G401.6 (cell line): ENCODE results near the gene TEF.
"Not testable (repeated sequence)": the region's sequence is repeated elsewhere in the genome, so short reads cannot be mapped to it uniquely, and the experiment has no call there.

Experiments
- FAIRE-seq: peaks from 2 replicates; lab custom pipeline; 2012; peaks lifted over from hg19 to GRCh38; lab: Jason Lieb, UNC

TEF gene

DNA sequence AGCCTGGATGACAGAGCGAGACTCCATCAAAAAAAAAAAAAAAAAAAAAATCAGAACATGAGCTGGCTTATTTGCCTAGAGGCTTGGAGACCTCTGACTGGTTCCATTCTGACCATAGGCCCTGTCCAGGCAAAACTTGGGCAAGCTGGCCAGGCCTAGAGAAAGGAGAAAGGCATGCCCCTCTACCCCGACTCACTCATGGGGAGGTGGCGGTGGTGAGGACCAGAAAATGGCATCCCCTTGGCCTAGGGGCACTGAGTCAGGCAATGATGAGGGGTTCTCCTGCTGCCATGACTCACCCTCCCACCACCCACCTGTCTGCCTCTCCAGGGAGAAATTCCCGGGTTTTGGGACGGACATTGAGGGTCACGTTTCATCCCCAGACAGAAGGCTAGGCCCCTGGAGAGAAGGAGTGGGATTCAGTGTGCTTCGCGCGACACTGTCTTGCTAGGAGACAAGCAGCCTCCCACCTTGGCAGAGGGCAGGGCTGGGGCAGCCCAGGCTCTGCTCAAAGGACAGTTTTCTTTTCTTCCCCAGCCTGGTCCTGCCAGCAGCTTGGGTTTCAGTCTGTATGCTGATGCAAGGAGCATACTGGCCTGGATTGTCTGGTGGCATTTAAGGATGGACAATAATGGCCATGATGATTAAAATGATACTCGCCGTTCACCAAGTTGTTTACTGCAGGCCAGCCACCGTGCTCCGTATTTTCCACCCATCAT lies 47.6 kb downstream of the TEF start:
- FAIRE-seq, result no peak

DNA sequence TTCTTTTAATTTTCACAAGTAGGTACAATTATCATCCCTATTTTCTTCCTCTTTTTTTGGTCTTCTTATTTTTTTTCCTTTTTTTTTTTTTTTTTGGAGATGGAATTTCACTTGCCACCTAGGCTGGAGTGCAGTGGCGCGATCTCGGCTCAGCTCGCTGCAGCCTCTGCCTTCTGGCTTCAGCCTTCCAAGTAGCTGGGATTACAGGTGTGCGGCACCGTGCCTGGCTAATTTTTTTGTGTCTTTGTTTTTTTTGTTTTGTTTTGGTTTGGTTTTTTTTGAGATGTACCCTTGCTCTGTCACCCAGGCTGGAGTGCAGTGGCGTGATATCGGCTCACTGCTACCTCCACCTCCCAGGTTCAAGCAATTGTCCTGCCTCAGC lies 48.2 kb downstream of the TEF start:
- FAIRE-seq, result no peak

DNA sequence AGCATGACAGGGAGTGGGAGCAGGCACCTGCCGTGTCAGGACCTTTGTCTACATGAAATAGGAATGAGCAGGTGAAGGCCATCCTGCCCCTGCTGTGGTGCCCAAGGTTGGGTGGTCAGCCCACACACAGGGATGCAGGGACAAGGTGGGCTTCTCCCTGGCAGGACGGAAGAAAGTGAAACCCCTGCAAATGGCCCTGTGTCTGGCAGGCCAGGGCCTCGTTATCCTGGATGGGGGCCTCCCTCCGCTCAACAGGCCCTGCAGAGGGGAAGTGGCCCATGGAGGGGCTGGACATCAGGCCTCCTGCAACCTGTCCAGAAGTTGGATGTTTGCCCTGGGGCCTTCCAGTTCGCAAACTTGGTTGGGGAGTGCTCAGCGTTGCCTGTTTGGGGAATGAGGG lies 49.9 kb downstream of the TEF start:
- FAIRE-seq, result no peak

GRCh38 chr22:41433480-41433879 lies 51.7 kb downstream of the TEF start:
- FAIRE-seq, result not testable (repeated sequence)

DNA sequence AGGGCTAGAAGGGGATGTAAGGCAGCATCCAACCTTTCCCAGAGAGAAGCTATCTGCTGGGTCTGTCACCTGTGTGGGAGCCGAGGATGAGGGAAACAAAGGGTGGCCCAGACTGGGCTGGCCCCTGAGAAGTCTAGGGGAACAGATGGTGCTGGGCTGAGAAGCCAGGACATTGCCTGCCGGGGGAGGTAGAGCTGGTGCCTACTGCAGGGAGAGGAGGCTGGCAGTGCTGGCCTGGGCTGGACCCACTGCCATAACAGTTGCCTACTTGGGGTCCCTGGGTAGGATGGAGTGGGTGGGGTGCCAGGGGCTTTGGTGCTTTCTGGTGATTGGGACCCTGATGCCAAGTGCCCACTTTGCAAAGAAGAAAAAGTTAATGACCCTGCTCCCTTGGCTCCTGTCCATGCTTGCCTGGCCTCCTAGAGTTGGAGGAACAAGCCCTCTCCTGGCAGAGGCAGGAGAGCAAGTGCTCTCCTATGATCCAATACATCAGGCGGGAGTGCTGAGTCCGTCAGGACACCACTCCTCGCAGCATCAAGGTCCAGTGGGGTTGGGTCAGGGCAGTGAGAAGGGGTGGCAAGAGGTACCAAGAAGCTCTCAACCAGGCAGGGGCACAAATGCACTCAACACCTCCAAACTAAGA lies 52.7 kb downstream of the TEF start:
- FAIRE-seq, result not testable (repeated sequence)

- no peak for FAIRE-seq
Observed at GRCh38 chr22:41435560-41435959, 53.8 kb downstream of the TEF start.

DNA sequence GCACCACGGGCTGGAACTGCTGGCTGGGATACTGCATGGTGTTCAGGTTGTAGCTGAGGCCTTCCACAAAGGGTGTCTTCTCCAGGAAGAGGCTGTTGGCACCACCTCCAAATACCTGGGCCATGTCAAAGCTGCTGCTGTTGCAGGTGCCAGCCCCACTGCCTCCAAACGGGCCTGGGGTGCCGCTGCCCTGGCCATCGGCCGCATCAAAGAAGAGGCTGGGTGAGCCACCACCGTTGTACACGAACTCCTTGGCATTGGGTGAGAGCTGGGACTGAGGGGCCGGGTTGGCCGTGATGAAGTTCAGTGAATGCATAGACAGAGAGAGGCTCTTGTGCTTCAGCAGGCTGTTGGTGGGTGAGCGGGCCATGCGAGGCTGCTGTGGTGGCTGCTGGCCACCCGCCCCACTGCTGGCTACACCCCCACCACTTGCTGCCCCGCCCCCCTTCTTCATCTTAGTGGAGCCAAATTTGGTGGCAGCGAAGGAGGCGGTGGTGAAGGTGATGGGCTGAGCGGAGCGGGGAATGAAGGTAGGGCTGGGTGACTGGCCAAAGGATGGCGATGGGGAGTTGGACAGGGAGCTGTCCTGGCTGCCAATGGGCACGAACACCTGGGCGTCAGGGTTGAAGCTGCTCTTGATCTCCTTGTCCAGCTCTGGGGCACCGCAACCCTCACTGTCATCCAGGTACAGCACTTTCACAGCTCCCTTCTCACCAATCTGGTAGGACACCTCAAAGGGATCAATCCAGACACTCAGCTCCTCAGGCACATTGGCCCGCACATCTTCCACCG lies 54.8 kb downstream of the TEF start:
- FAIRE-seq, result no peak

DNA sequence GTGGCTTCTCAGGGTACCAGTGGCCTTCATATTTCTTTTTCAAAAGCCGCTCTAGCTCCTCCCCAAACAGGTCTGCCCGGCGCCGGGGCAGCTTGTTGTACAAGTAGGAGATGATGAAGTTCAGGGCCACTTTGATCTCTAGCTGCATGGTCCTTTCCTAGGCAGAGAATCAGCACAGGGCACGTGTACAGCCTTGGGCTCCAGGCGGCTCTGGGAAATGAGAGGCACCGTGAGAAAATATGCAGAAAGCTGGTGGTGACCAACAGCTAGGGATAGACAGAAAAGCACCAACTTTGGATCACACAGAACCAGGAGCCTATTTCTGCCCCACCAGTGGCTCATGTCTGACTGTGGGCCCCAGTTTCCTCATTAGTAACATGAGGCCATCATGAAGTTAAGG lies 55.5 kb downstream of the TEF start:
- no peak for FAIRE-seq

- FAIRE-seq, result not testable (repeated sequence)
Observed at GRCh38 chr22:41440511-41440910, 58.8 kb downstream of the TEF start.

DNA sequence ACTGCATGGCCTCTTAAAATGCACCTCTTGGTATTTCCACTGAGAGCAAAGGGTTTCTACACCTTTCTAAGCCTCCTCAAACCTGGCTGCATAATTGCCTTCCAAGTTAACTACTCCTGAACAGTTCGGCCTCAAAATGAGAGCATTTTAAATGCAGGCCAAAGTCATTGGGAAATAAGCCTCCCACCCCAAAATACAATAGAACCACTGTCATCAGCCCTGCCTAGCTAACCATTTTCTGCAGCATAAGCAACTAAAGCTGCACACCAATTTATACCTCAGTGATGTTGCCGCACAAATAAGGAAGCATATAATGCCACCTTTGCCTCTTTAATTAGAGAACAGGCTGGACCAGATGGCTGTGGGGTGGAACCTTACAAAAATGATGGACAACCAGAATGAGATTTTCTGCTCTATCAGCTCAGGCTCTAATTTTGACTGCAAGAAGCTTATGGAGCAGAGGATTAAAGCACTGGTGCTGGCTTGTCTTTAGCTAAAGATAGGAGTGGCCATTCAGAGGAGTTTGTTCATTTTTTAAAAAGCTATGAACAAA lies 60.6 kb downstream of the TEF start:
- FAIRE-seq, result no peak

DNA sequence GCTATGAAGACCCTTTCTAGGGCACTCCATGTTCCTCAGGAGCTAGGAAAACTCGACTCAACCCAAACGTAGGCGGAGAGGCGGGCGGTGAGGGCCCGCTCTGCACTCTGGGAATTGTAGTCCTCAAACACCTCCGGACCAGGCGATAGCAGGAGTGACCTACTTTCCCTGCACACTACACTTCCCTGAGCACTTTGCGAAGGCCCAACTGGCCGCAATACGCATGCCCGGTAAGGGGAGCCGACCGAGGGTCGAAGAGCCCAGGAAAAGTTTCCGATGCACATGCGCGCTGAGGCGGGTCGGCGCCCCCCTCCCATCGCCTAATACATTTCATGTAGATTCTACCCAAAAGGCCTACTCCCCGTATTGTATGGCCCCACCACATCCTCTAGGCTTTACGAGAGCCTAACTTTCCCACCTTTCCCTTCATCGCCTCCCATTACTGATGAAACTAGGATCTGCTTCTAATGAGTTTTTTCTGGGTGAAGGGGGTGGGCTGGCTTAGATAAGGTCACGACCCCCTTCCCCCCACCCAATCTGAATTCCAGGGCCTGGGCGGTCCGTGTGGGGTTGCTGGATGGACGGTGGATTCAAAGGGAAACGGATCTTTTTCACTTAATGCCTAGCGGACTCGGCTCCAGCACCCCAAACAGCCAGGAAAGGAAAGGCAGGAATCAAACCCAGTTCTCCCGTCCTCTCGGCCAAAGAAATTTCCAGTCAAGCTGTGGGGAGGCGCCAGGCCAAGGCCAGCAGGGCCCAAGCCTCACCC lies 62.8 kb downstream of the TEF start:
- FAIRE-seq, result peak; percentile 98

DNA sequence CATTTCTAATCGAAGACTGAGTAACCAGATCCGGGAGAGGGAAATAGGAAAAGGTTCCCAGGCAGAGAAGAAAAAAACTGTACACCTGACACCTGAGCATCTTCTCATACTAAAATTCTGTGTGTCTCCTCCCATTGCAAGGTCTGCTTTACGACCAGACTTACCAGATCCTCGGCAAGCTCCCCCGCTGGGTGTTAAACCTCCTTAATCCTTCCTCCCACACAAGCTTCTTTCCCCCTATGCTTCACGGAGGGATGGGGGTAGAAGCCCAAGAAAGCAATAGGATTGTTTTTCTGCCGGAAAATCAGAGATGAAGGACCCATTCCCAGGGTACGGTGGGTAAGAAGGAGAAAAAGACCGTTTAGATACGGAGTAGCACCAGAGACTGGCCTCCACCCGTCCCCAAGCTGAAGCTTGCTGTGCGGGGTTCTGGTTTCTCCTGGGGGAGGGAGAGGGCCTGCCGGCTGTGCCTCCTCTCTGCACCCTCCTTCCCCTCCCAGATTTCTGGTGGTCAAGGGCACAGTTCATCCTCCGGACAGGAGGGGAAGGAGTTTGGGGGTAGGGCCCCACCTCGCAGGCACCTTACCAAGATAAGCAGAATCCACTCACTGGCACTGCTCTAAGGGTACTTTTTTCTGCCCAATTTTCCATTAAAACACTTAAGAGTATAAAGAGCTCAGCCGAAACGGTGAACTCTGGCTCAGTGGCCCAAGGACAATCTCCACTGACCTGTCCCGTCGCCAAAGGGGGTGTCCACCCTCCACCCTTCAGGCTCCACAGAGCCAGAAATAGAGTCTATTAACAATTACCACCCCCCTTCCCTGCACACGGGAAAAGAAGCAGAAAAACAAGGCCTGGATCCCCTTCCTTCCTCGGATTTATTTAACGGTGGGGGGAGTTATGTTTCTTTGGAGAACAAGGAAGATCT lies 63.7 kb downstream of the TEF start:
- no peak for FAIRE-seq

GRCh38 chr22:41446057-41446501 lies 64.3 kb downstream of the TEF start:
- FAIRE-seq, result no peak

DNA sequence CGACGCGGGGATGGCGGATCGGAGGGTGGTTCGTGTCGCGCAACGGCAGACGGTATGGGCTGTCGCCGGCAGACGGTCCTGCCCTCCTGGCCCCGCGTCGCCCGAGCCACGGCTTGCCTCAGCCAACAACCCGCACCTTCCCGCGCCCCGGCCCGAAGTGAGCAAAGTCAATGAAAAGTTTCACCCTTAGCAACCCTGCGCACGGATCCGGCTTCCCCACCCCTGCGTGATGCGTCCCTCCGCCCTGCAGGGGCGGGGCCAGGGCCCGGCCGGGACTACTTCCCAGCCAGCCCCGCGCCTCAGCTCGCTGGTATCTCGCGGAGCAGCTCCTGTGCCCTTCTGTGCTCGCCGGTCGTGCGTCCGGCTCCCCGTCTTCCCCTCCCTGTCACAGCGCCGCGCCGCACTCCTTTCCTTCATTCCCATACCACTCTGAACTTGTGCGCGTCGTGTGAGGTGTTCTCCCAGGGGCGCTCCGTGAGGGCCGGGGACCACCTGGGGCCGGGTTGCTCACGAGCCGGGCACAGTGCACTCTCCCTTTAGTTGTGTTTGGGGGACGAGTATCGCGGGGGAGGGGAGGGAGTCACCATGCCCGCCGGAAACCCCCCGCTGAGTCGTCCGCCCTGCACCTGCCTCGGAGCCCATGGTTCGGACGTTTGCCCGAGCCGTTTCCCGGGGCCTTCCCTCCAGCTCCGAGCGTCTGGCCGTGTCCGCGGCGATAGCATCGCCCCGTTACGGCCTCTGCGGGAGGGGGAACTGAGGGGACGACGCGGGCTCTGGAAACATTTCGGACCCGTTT lies 65.1 kb downstream of the TEF start, which contains the start of gene TOB2:
TSS of gene TOB2 (minus strand) at position 163 of the 796 bp plus-strand sequence. CDS start 9,456 bp downstream, outside the sequence.
- peak; percentile 57 for FAIRE-seq

GRCh38 chr22:41447435-41448188 lies 65.9 kb downstream of the TEF start:
- FAIRE-seq, result no peak

- FAIRE-seq, result peak; percentile 100
Observed at GRCh38 chr22:41448189-41448808, 66.6 kb downstream of the TEF start.
